GM12891 (cell line): ENCODE measurements around the gene TNRC6C.

Experiments
- DNase-seq: peaks from one replicate; pipeline ENCODE4 v3.0.0; 2011; ENCODE audit warnings: low spot score; ENCODE audit not compliant: insufficient read length
- FAIRE-seq: peaks from 2 replicates; lab custom pipeline; 2011; peaks lifted over from hg19 to GRCh38; lab: Jason Lieb, UNC
- PAX5 ChIP-seq: IDR thresholded peaks from 2 replicates; pipeline ENCODE4 v1.6.1; 2011; ENCODE audit warnings: low read length, moderate library complexity, mild to moderate bottlenecking; ENCODE audit not compliant: insufficient read depth, severe bottlenecking
- POLR2A ChIP-seq: IDR thresholded peaks from 2 replicates; pipeline ENCODE4 v1.6.1; 2011; ENCODE audit warnings: low read depth, low read length, control low read depth
- POLR2AphosphoS5 ChIP-seq: IDR thresholded peaks from 2 replicates; pipeline ENCODE4 v1.6.1; 2011; ENCODE audit warnings: low read depth, low read length, control low read depth
- POU2F2 ChIP-seq: IDR thresholded peaks from 2 replicates; pipeline ENCODE4 v1.6.1; 2011; ENCODE audit warnings: low read depth, mild to moderate bottlenecking, control low read depth, low read length, moderate library complexity
- SPI1 ChIP-seq: IDR thresholded peaks from 2 replicates; pipeline ENCODE4 v1.6.1; 2011; ENCODE audit warnings: low read depth, low read length, control low read depth
- TAF1 ChIP-seq: IDR thresholded peaks from 2 replicates; pipeline ENCODE4 v1.6.1; 2011; ENCODE audit warnings: low read depth, low read length, control low read depth

The TNRC6C gene

DNA sequence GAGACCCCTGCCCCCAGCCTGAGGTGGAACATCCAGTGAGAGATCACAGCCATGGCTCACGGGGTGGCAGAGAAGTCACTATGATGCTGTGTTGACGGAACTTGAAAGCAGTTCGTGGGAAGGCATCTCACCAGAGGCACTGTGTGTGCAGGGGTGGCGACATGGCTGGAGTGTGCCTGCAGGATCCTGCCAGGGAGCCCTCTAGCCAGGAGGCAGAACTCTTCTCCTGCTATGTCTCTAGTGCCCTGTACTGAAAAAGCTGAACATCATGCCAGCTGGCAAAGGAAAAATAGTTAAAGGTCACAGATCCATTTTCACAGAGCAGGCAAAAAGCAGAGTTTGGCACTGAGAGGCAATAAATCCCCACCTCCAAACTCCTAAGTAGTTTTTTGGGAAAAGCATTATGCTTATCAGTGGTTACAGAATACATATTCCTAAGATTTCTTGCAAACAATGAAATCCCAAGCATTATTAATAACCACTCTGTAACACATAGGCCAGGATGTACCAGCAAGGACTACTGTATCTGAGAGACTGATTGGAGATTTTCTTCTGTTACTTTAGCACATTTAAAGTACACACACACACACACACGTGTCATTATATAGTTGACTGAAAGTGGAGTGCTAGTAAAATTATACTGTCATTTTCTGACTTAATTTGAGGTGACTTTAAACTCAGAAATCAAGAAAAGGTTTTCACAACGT is 36.8 kb downstream of the TNRC6C start:
- DNase-seq = no peak
- TF ChIP-seq TAF1 = no peak
- no peak for TF ChIP-seq POLR2AphosphoS5
- no peak for TF ChIP-seq SPI1
- no peak for TF ChIP-seq POLR2A
- TF ChIP-seq POU2F2 = no peak
- TF ChIP-seq PAX5 = no peak
- no peak for FAIRE-seq

DNA sequence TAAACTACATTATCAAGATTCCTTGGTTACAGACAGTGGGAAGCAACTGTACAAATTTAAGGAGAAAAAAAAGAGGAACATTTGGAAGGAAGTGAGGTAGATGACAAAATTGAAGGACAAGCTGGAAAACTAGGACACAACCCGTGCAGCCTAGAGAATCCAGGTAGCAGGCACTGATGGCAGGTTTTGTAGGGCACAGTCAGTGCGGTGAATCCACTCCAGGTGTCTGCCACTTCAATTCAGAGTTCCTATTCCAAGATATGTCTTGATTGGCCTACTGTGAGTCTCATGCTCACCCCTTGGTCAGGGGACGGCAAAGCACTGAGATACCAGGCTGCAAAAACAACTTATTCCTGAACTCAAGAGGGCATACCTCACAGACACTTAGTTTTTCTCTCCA is 37.8 kb downstream of the TNRC6C start:
- FAIRE-seq (no peak), DNase-seq (no peak)
- no peak for TF ChIP-seq POLR2A
- TF ChIP-seq TAF1 = no peak
- no peak for TF ChIP-seq POU2F2
- no peak for TF ChIP-seq PAX5
- TF ChIP-seq SPI1 = no peak
- no peak for TF ChIP-seq POLR2AphosphoS5

DNA sequence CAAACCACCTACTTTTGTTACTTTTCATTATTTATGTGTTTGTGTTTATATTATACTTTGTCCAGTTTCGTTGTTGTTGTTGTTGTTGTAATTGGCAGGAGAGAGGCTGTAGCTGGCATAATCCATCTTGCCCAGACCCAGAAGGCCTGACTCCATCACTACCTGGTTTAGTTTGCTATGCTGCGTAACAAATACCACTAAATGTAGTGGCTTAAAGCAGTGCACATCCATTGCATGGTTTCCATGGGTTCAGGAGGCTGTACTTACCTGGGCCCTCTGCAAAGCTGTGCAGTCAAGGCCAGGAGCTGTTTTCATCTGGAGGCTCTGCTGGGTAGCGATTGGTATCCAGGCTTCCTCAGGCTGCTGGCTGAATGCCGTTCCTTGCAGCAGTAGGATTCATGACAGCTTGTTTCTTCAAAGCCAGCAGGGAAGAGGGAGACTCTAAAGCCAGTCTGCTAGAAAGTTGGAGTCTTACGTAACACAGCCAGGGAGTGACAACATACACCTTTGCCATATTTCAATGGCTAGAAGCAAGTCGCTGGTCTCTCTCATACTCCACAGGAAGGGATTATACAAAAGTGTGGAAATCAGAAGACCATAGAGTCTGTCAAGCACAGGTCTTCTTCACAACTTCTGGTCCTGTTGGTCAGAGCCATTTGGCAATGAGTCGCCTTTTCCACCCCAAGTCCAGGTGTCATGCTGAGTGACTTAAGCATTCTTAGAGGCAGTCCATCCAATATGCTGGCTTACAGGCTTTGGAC is 41.1 kb downstream of the TNRC6C start:
- TF ChIP-seq SPI1 (no peak), POLR2AphosphoS5 (no peak), POLR2A (no peak), TAF1 (no peak), PAX5 (no peak), POU2F2 (no peak)
- no peak for FAIRE-seq
- DNase-seq = no peak

- FAIRE-seq (no peak), DNase-seq (no peak)
- no peak for TF ChIP-seq PAX5
- no peak for TF ChIP-seq POLR2AphosphoS5
- no peak for TF ChIP-seq POLR2A
- TF ChIP-seq POU2F2 = no peak
- no peak for TF ChIP-seq TAF1
- no peak for TF ChIP-seq SPI1
Observed at GRCh38 chr17:78000341-78000740, 41.8 kb downstream of the TNRC6C start.

DNA sequence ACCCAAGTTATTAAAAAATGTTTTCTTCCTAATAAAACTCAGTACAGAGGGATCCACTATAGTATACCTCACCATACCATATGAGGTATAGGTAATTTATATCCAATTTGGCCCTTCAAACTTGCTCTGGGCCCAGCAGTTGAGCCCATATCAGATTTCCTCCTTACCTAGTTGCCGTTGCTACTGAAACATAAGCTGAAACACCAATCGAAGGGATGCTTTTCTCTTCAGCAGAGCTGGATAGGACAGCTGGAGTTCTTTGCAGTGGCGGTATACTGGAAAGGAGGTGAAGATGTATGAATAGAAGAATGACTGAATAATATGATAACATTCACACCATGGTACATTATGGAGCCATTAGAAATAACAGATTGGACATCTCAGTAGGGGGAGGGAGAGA is 42.7 kb downstream of the TNRC6C start:
- DNase-seq (no peak), FAIRE-seq (no peak)
- TF ChIP-seq SPI1 (no peak), POLR2AphosphoS5 (no peak), TAF1 (no peak), PAX5 (no peak), POLR2A (no peak), POU2F2 (no peak)

DNA sequence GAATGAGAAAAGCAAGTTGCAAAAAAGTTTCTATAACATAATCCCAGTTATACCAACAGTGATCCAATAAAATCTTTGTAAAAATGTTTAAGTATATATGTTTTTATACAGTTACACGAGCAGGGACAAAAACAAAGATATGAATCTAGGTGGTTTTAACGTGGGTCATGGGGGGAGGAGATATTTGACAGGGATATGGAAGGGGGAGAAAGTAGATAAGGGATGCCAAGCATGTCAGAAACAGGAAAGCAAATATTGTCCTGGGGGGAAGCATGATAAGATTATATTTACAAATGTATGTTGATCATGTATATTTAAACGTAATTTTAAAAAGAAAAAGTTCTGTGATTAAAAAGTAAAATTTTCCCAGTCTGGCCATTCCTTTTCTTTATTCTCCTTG is 43.1 kb downstream of the TNRC6C start:
- FAIRE-seq = no peak
- DNase-seq = no peak
- no peak for TF ChIP-seq PAX5
- no peak for TF ChIP-seq TAF1
- no peak for TF ChIP-seq POLR2A
- TF ChIP-seq POU2F2 = no peak
- TF ChIP-seq POLR2AphosphoS5 = no peak
- TF ChIP-seq SPI1 = no peak

- DNase-seq (no peak), FAIRE-seq (no peak)
- TF ChIP-seq PAX5 = no peak
- no peak for TF ChIP-seq TAF1
- TF ChIP-seq POU2F2 = no peak
- no peak for TF ChIP-seq POLR2AphosphoS5
- TF ChIP-seq SPI1 = no peak
- no peak for TF ChIP-seq POLR2A
Observed at GRCh38 chr17:78002166-78002565, 43.7 kb downstream of the TNRC6C start.

GRCh38 chr17:78005452-78006171 is 47.1 kb downstream of the TNRC6C start:
- TF ChIP-seq SPI1 = no peak
- TF ChIP-seq POU2F2 = no peak
- TF ChIP-seq POLR2A = no peak
- TF ChIP-seq POLR2AphosphoS5 = no peak
- no peak for TF ChIP-seq TAF1
- no peak for TF ChIP-seq PAX5
- FAIRE-seq (no peak), DNase-seq (no peak)

DNA sequence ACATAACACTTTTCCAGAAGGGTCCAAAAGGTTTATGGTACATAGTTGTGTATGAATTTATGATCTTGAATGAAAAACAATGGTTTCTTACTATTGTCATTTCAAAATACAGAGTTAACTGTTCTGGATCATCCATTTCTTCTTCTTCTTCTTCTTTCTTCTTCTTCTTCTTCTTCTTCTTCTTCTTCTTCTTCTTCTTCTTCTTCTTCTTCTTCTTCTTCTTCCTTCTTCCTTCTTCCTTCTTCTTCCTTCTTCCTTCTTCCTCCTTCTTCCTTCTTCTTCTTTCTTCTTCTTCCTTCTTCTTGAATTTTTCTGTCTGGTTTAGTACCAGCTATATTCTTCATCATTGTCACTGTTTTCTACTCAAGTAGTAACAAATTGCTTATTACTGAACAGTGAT is 47.8 kb downstream of the TNRC6C start:
- DNase-seq (no peak), FAIRE-seq (no peak)
- TF ChIP-seq POU2F2 = no peak
- TF ChIP-seq PAX5 = no peak
- no peak for TF ChIP-seq SPI1
- no peak for TF ChIP-seq TAF1
- no peak for TF ChIP-seq POLR2AphosphoS5
- no peak for TF ChIP-seq POLR2A
